GM12865 (cell line): Measurements from ENCODE around the gene CCNO.
A peak's percentile ranks its signal among the peaks of the same experiment; 100 is the strongest.

Source experiments
- DNase-seq: peaks from one replicate; pipeline ENCODE4 v3.0.0; 2010; ENCODE audit warnings: low read depth
- H3K4me3 ChIP-seq: 2 replicates; pipeline ENCODE4 v1.5.1; 2011; ENCODE audit warnings: mild to moderate bottlenecking, low read depth, low read length, control low read depth
- CTCF ChIP-seq: IDR thresholded peaks from 2 replicates; pipeline ENCODE4 v1.5.1; 2011; ENCODE audit warnings: low read length, control low read depth, low read depth, inconsistent platforms; ENCODE audit not compliant: insufficient read depth; ENCODE audit errors: missing control alignments

Gene CCNO

GRCh38 chr5:55241746-55242145 lies 8.3 kb upstream of the CCNO start:
- no peak overlapping the region for H3K4me3 ChIP-seq
- TF ChIP-seq CTCF, result no peak
- no peak for DNase-seq

DNA sequence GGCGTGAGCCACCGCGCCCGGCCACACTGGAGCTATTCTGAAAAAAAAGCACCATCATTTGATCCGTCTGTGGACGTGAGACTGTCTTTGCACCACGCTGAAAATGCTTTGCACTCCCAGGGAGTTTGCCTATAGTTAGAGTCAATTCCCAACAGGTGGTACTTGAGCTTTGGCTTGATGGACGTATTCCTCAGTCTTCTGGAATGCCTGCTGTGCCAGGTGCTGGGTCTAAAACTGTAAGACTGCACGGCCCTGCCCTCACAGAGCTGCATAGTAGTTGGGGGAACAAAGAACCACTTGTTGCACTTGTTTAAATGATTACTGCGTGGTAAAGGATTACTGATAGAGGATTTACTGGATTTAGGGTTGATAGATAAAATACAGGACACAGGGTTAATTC lies 3.4 kb upstream of the CCNO start:
- H3K4me3 ChIP-seq, result no peak overlapping the region
- no peak for DNase-seq
- TF ChIP-seq CTCF, result no peak

DNA sequence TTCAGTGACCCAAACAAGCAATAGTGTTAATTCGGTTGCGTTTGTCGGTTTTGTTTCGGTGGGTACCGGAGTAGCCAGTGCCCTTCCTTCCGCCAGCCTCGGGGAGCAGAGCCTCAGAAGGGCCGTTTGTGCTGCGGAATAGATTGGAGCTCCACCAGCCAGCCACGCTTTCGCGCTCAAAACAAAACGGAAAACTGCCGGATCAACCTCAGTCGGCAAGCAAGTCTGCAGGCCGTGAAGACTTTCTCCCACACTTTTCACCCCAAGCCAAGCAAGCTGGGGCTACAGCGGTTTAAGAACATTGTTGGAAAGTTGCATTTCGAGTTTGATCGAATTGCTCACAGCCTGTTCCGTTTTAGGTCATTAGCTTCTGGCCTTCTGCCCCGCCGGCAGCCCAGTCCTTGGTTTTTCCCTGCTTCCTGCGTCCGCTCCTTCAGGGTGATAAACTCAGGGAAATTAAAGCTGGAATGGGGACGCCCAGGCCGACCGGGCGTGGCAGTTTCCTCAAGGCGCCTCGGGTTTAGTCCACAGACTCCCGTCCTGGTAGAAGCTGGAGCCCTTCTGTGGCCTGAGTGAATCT lies 803 bp upstream of the CCNO start:
- no peak for DNase-seq
- no peak for TF ChIP-seq CTCF
- H3K4me3 ChIP-seq, result peak overlapping the region; percentile 57

GRCh38 chr5:55232271-55232984 lies 980 bp downstream of the CCNO start:
- no peak for DNase-seq

DNA sequence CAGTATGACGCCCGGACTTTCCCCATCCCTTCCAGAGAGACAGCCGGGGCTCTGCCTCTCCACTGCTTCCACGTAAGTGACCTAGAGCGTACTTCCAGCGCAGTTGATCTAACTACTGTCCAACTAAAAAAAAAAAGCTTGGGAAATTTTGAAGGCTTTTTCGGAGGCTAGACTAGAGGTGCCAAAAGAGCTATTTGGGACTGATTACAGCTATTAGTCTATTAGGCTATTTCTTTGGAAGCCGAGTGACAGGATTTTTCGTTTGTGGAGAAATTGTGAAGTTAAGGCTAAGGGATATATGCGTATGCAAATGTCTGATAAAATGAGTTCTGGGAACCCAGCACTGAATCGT lies 1.5 kb downstream of the CCNO start:
- DNase-seq, result no peak
- H3K4me3 ChIP-seq, result no peak overlapping the region
- TF ChIP-seq CTCF, result no peak

More at GRCh38 chr5:55232271-55232984, 980 bp downstream of the CCNO start:
- no peak for TF ChIP-seq CTCF
- peak overlapping the region; percentile 57 for H3K4me3 ChIP-seq

DNA sequence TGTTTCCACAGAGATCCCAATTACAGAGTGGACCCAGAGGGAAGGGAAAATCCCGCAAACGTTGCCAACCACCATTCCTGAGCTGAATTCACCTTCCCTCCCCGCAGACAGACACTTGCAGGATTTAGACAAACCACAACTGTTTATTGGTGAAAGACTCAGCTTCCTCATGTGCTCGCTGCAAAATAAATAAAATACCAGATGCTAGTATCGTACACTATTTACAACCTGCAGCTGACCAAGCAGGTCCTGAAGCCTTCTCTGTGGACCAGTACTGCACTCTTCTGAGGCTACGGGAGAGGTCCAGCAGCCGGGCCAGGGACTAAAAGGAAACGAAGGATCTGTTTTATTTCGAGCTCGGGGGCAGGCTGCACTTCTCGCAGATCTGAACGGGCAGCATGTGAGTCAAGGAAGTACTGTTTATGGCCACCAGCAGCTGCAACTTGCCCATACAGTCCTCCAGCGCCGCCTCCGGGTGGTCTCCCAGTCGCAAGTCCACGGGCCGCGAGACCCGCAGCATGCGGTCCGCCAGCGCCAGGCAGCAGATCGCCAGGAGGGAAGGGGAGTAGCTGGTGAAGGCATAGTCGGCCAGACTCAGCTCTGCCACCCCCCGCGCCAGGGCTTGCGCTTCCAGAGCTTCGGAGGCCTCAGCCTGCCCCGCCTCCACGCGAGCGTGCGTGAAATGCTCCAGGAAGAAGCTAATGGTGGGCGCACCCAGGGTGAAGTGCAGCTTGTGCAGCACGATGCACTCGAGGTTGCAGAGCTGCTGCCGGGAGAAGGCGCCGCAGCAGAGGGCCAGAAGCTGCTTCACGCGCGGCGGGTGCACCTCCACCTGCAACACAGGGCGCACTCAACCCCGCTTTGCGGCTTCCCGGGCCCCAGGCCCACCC lies 2.1 kb downstream of the CCNO start:
- DNase-seq, result no peak
- TF ChIP-seq CTCF, result no peak
- H3K4me3 ChIP-seq, result no peak overlapping the region
